ENCODE measurements around the gene FFAR1. TPM values are rescaled to one million over a fixed set of nuclear protein-coding genes. Genes with fewer than 3 reads are reported as not detected.
"Not testable (repeated sequence)": the region's sequence is repeated elsewhere in the genome, so short reads cannot be mapped to it uniquely, and the experiment has no call there.

FFAR1 gene
- total RNA-seq, 5 donors from 2014 or later (not counting 1 experiment from before 2014, with no cell fraction given) = 0.21 to 0.35 TPM; not detected in 3

GRCh38 chr19:35360081-35360480 lies 12.4 kb downstream of the FFAR1 start:
- H3K27ac ChIP-seq (ENCODE audit: low read length); H3K9me3 ChIP-seq; H3K36me3 Mint-ChIP-seq; H3K36me3 ChIP-seq (ENCODE audit: control insufficient read depth in 2 of 2, extremely low read depth in 1 of 2, insufficient read depth in 1 of 2, low read length in 1 of 2); POLR2A ChIA-PET; ATAC-seq (replicated peaks in 1 of 4); H3K9me3 Mint-ChIP-seq; H3K4me3 Mint-ChIP-seq; H3K4me3 ChIP-seq (ENCODE audit: control insufficient read depth in 1 of 2, extremely low read depth in 1 of 2, low read length in 1 of 2); CTCF ChIA-PET; H3K27ac Mint-ChIP-seq; DNase-seq; H3K4me1 Mint-ChIP-seq; H3K4me1 ChIP-seq (ENCODE audit: control insufficient read depth in 1 of 2, extremely low read depth in 1 of 2, insufficient read depth in 2 of 2, low read length in 2 of 2): not testable (repeated sequence)
- H3K27me3 ChIP-seq (replicated peaks in 1 of 2; ENCODE audit: control insufficient read depth in 2 of 2, extremely low read depth in 1 of 2, insufficient read depth in 2 of 2, low read length in 1 of 2) = peaks cover 0 to 32% of the 10 kb centered on the region in 2 experiments
- H3K27me3 Mint-ChIP-seq = peaks cover 3 to 18% of the 10 kb centered on the region in 2 donors
- no CpG with 5 or more reads among the region's 5 CpGs for WGBS (ENCODE audit: insufficient coverage)

- Mint-ChIP-seq H3K27me3 (peaks cover 3 to 18% of the 10 kb centered on the region in 2 donors), H3K4me3 (no peak overlapping the region), H3K9me3 (no peaks in the 10 kb centered on the region), H3K27ac (no peak overlapping the region), H3K36me3 (no peaks in the 10 kb centered on the region), H3K4me1 (peaks cover 8 to 10% (median 9%) of the 10 kb centered on the region in 3 donors)
- H3K27ac ChIP-seq (ENCODE audit: low read length) = no peak overlapping the region
- H3K36me3 ChIP-seq (ENCODE audit: control insufficient read depth in 2 of 2, extremely low read depth in 1 of 2, insufficient read depth in 1 of 2, low read length in 1 of 2) = no peaks in the 10 kb centered on the region
- ChIA-PET CTCF (no interaction called here), POLR2A (no interaction called here)
- no peaks in the 10 kb centered on the region for H3K9me3 ChIP-seq
- DNase-seq (no peak), ATAC-seq (replicated peaks in 1 of 4) (no peak)
- H3K4me3 ChIP-seq (ENCODE audit: control insufficient read depth in 1 of 2, extremely low read depth in 1 of 2, low read length in 1 of 2) = no peak overlapping the region
- peaks cover 0 to 32% of the 10 kb centered on the region in 2 experiments for H3K27me3 ChIP-seq (replicated peaks in 1 of 2; ENCODE audit: control insufficient read depth in 2 of 2, extremely low read depth in 1 of 2, insufficient read depth in 2 of 2, low read length in 1 of 2)
- peaks cover 0 to 3% of the 10 kb centered on the region in 2 experiments for H3K4me1 ChIP-seq (ENCODE audit: control insufficient read depth in 1 of 2, extremely low read depth in 1 of 2, insufficient read depth in 2 of 2, low read length in 2 of 2)
- WGBS (ENCODE audit: insufficient coverage) = 54% methylated on average over 3 of the region's 5 CpGs
Observed at GRCh38 chr19:35360880-35361420, 13.2 kb downstream of the FFAR1 start.

- H3K4me1 Mint-ChIP-seq = peaks cover 8 to 10% (median 9%) of the 10 kb centered on the region in 3 donors
- WGBS (ENCODE audit: insufficient coverage) = 88% methylated on average over 2 of the region's 14 CpGs
- ChIA-PET CTCF (no interaction called here), POLR2A (no interaction called here)
- H3K9me3 Mint-ChIP-seq = no peaks in the 10 kb centered on the region
- H3K36me3 Mint-ChIP-seq = no peaks in the 10 kb centered on the region
- peaks cover 7 to 16% of the 10 kb centered on the region in 2 donors for H3K27me3 Mint-ChIP-seq
- Histone ChIP-seq H3K4me3 (ENCODE audit: control insufficient read depth in 1 of 2, extremely low read depth in 1 of 2, low read length in 1 of 2) (no peak overlapping the region), H3K9me3 (no peaks in the 10 kb centered on the region), H3K4me1 (ENCODE audit: control insufficient read depth in 1 of 2, extremely low read depth in 1 of 2, insufficient read depth in 2 of 2, low read length in 2 of 2) (peaks cover 0 to 3% of the 10 kb centered on the region in 2 experiments), H3K27me3 (replicated peaks in 1 of 2; ENCODE audit: control insufficient read depth in 2 of 2, extremely low read depth in 1 of 2, insufficient read depth in 2 of 2, low read length in 1 of 2) (peaks cover 0 to 32% of the 10 kb centered on the region in 2 experiments), H3K27ac (ENCODE audit: low read length) (no peak overlapping the region), H3K36me3 (ENCODE audit: control insufficient read depth in 2 of 2, extremely low read depth in 1 of 2, insufficient read depth in 1 of 2, low read length in 1 of 2) (no peaks in the 10 kb centered on the region)
- H3K27ac Mint-ChIP-seq = no peak overlapping the region
- H3K4me3 Mint-ChIP-seq = no peak overlapping the region
- ATAC-seq (replicated peaks in 1 of 4) (no peak), DNase-seq (no peak)
Observed at GRCh38 chr19:35362261-35363000, 14.7 kb downstream of the FFAR1 start.

- no peak for ATAC-seq (replicated peaks in 1 of 4)
- peaks cover 0 to 3% of the 10 kb centered on the region in 2 experiments for H3K4me1 ChIP-seq (ENCODE audit: control insufficient read depth in 1 of 2, extremely low read depth in 1 of 2, insufficient read depth in 2 of 2, low read length in 2 of 2)
- H3K27me3 ChIP-seq (replicated peaks in 1 of 2; ENCODE audit: control insufficient read depth in 2 of 2, extremely low read depth in 1 of 2, insufficient read depth in 2 of 2, low read length in 1 of 2) = peaks cover 0 to 31% of the 10 kb centered on the region in 2 experiments
- H3K36me3 ChIP-seq (ENCODE audit: control insufficient read depth in 2 of 2, extremely low read depth in 1 of 2, insufficient read depth in 1 of 2, low read length in 1 of 2) = no peaks in the 10 kb centered on the region
- POLR2A ChIA-PET = no interaction called here
- no peak overlapping the region for H3K27ac ChIP-seq (ENCODE audit: low read length)
- CTCF ChIA-PET = no interaction called here
- WGBS (ENCODE audit: insufficient coverage) = 82% methylated on average over 6 of the region's 11 CpGs
- Mint-ChIP-seq H3K9me3 (no peaks in the 10 kb centered on the region), H3K27ac (no peak overlapping the region), H3K36me3 (no peaks in the 10 kb centered on the region), H3K27me3 (peaks cover 7 to 17% of the 10 kb centered on the region in 2 donors), H3K4me3 (no peak overlapping the region), H3K4me1 (peaks cover 4% of the 10 kb centered on the region in 3 donors)
- no peaks in the 10 kb centered on the region for H3K9me3 ChIP-seq
- no peak for DNase-seq
- H3K4me3 ChIP-seq (ENCODE audit: control insufficient read depth in 1 of 2, extremely low read depth in 1 of 2, low read length in 1 of 2) = no peak overlapping the region
Observed at GRCh38 chr19:35363001-35363590, 15.4 kb downstream of the FFAR1 start.

GRCh38 chr19:35363711-35364425 lies 16.2 kb downstream of the FFAR1 start:
- Mint-ChIP-seq H3K27me3 (peaks cover 7 to 20% of the 10 kb centered on the region in 2 donors), H3K9me3 (no peaks in the 10 kb centered on the region), H3K36me3 (no peaks in the 10 kb centered on the region), H3K4me3 (no peak overlapping the region), H3K4me1 (no peaks in the 10 kb centered on the region), H3K27ac (no peak overlapping the region)
- Histone ChIP-seq H3K4me3 (ENCODE audit: control insufficient read depth in 1 of 2, extremely low read depth in 1 of 2, low read length in 1 of 2) (no peak overlapping the region), H3K27ac (ENCODE audit: low read length) (no peak overlapping the region), H3K9me3 (no peaks in the 10 kb centered on the region), H3K4me1 (ENCODE audit: control insufficient read depth in 1 of 2, extremely low read depth in 1 of 2, insufficient read depth in 2 of 2, low read length in 2 of 2) (no peaks in the 10 kb centered on the region), H3K36me3 (ENCODE audit: control insufficient read depth in 2 of 2, extremely low read depth in 1 of 2, insufficient read depth in 1 of 2, low read length in 1 of 2) (no peaks in the 10 kb centered on the region), H3K27me3 (replicated peaks in 1 of 2; ENCODE audit: control insufficient read depth in 2 of 2, extremely low read depth in 1 of 2, insufficient read depth in 2 of 2, low read length in 1 of 2) (peaks cover 0 to 29% of the 10 kb centered on the region in 2 experiments)
- POLR2A ChIA-PET = no interaction called here
- WGBS (ENCODE audit: insufficient coverage) = 87% methylated on average over 17 of the region's 19 CpGs
- no peak for ATAC-seq (replicated peaks in 1 of 4)
- DNase-seq = no peak
- CTCF ChIA-PET = no interaction called here

- Histone ChIP-seq H3K27ac (ENCODE audit: low read length) (no peak overlapping the region), H3K9me3 (no peaks in the 10 kb centered on the region), H3K27me3 (replicated peaks in 1 of 2; ENCODE audit: control insufficient read depth in 2 of 2, extremely low read depth in 1 of 2, insufficient read depth in 2 of 2, low read length in 1 of 2) (peaks cover 0 to 29% of the 10 kb centered on the region in 2 experiments), H3K36me3 (ENCODE audit: control insufficient read depth in 2 of 2, extremely low read depth in 1 of 2, insufficient read depth in 1 of 2, low read length in 1 of 2) (no peaks in the 10 kb centered on the region), H3K4me1 (ENCODE audit: control insufficient read depth in 1 of 2, extremely low read depth in 1 of 2, insufficient read depth in 2 of 2, low read length in 2 of 2) (no peaks in the 10 kb centered on the region), H3K4me3 (ENCODE audit: control insufficient read depth in 1 of 2, extremely low read depth in 1 of 2, low read length in 1 of 2) (no peak overlapping the region)
- ChIA-PET POLR2A (interaction anchor here in 1 of 2 donors (0.5 kb wide), 1 partner anchor 137 kb away, joined by 6 read pairs; no protein-coding TSS in a partner anchor), CTCF (no interaction called here)
- Mint-ChIP-seq H3K4me1 (no peaks in the 10 kb centered on the region), H3K9me3 (no peaks in the 10 kb centered on the region), H3K27ac (no peak overlapping the region), H3K36me3 (no peaks in the 10 kb centered on the region), H3K4me3 (no peak overlapping the region), H3K27me3 (peaks cover 7 to 21% of the 10 kb centered on the region in 2 donors)
- DNase-seq (no peak), ATAC-seq (replicated peaks in 1 of 4) (no peak)
- WGBS (ENCODE audit: insufficient coverage) = 100% methylated on average over 1 of the region's 4 CpGs
Observed at GRCh38 chr19:35365303-35365702, 17.6 kb downstream of the FFAR1 start.

All from T-cell (primary cell).